ENCODE data around the gene SPRED1.
"Not testable (repeated sequence)": the region's sequence is repeated elsewhere in the genome, so short reads cannot be mapped to it uniquely, and the experiment has no call there.

SPRED1 gene

GRCh38 chr15:38260077-38260476 is 7.4 kb downstream of the SPRED1 start:
- Histone ChIP-seq H3K4me3 (ENCODE audit: low read length in 2 of 2) (no peak overlapping the region), H3K36me3 (ENCODE audit: control insufficient read depth in 2 of 2, insufficient read depth in 2 of 2, low read length in 2 of 2) (no peaks in the 10 kb centered on the region), H3K27ac (ENCODE audit: low read length) (no peak overlapping the region), H3K27me3 (ENCODE audit: control insufficient read depth in 1 of 2, insufficient read depth in 2 of 2, low read length in 2 of 2) (no peaks in the 10 kb centered on the region), H3K9me3 (ENCODE audit: control insufficient read depth in 2 of 2, low read length in 2 of 2) (no peaks in the 10 kb centered on the region), H3K4me1 (ENCODE audit: control insufficient read depth, insufficient read depth, low read length) (no peaks in the 10 kb centered on the region), H3K9ac (ENCODE audit: low read length in 2 of 2) (no peak overlapping the region)

GRCh38 chr15:38263251-38263650 is 10.6 kb downstream of the SPRED1 start:
- no peaks in the 10 kb centered on the region for H3K9me3 ChIP-seq (ENCODE audit: control insufficient read depth in 2 of 2, low read length in 2 of 2)
- H3K27me3 ChIP-seq (ENCODE audit: control insufficient read depth in 1 of 2, insufficient read depth in 2 of 2, low read length in 2 of 2): no peaks in the 10 kb centered on the region
- H3K4me1 ChIP-seq (ENCODE audit: control insufficient read depth, insufficient read depth, low read length): no peaks in the 10 kb centered on the region
- no peaks in the 10 kb centered on the region for H3K36me3 ChIP-seq (ENCODE audit: control insufficient read depth in 2 of 2, insufficient read depth in 2 of 2, low read length in 2 of 2)
- H3K4me3 ChIP-seq (ENCODE audit: low read length in 2 of 2): no peak overlapping the region
- no peak overlapping the region for H3K9ac ChIP-seq (ENCODE audit: low read length in 2 of 2)
- H3K27ac ChIP-seq (ENCODE audit: low read length): no peak overlapping the region

- no peaks in the 10 kb centered on the region for H3K4me1 ChIP-seq (ENCODE audit: control insufficient read depth, insufficient read depth, low read length)
- H3K9me3 ChIP-seq (ENCODE audit: control insufficient read depth in 2 of 2, low read length in 2 of 2): no peaks in the 10 kb centered on the region
- no peaks in the 10 kb centered on the region for H3K36me3 ChIP-seq (ENCODE audit: control insufficient read depth in 2 of 2, insufficient read depth in 2 of 2, low read length in 2 of 2)
Measured at GRCh38 chr15:38263996-38264395, 11.4 kb downstream of the SPRED1 start.

GRCh38 chr15:38266247-38266986 is 13.8 kb downstream of the SPRED1 start:
- no peaks in the 10 kb centered on the region for H3K4me1 ChIP-seq (ENCODE audit: control insufficient read depth, insufficient read depth, low read length)
- no peak overlapping the region for H3K9ac ChIP-seq (ENCODE audit: low read length in 2 of 2)
- no peak overlapping the region for H3K4me3 ChIP-seq (ENCODE audit: low read length in 2 of 2)
- H3K27ac ChIP-seq (ENCODE audit: low read length): no peak overlapping the region
- H3K9me3 ChIP-seq (ENCODE audit: control insufficient read depth in 2 of 2, low read length in 2 of 2): no peaks in the 10 kb centered on the region
- no peaks in the 10 kb centered on the region for H3K27me3 ChIP-seq (ENCODE audit: control insufficient read depth in 1 of 2, insufficient read depth in 2 of 2, low read length in 2 of 2)
- H3K36me3 ChIP-seq (ENCODE audit: control insufficient read depth in 2 of 2, insufficient read depth in 2 of 2, low read length in 2 of 2): no peaks in the 10 kb centered on the region

More at GRCh38 chr15:38263996-38264395, 11.4 kb downstream of the SPRED1 start:
- H3K27me3 ChIP-seq (ENCODE audit: control insufficient read depth in 1 of 2, insufficient read depth in 2 of 2, low read length in 2 of 2): no peaks in the 10 kb centered on the region
- H3K9ac ChIP-seq (ENCODE audit: low read length in 2 of 2): no peak overlapping the region
- H3K27ac ChIP-seq (ENCODE audit: low read length): no peak overlapping the region
- H3K4me3 ChIP-seq (ENCODE audit: low read length in 2 of 2): no peak overlapping the region

- no peaks in the 10 kb centered on the region for H3K36me3 ChIP-seq (ENCODE audit: control insufficient read depth in 2 of 2, insufficient read depth in 2 of 2, low read length in 2 of 2)
- no peak overlapping the region for H3K9ac ChIP-seq (ENCODE audit: low read length in 2 of 2)
- H3K4me3 ChIP-seq (ENCODE audit: low read length in 2 of 2): no peak overlapping the region
- H3K27ac ChIP-seq (ENCODE audit: low read length): no peak overlapping the region
- no peaks in the 10 kb centered on the region for H3K9me3 ChIP-seq (ENCODE audit: control insufficient read depth in 2 of 2, low read length in 2 of 2)
- no peaks in the 10 kb centered on the region for H3K27me3 ChIP-seq (ENCODE audit: control insufficient read depth in 1 of 2, insufficient read depth in 2 of 2, low read length in 2 of 2)
- no peaks in the 10 kb centered on the region for H3K4me1 ChIP-seq (ENCODE audit: control insufficient read depth, insufficient read depth, low read length)
Measured at GRCh38 chr15:38267421-38268022, 14.9 kb downstream of the SPRED1 start.

GRCh38 chr15:38271144-38271543 is 18.5 kb downstream of the SPRED1 start:
- H3K27me3 ChIP-seq (ENCODE audit: control insufficient read depth in 1 of 2, insufficient read depth in 2 of 2, low read length in 2 of 2): no peaks in the 10 kb centered on the region
- H3K4me1 ChIP-seq (ENCODE audit: control insufficient read depth, insufficient read depth, low read length): no peaks in the 10 kb centered on the region

GRCh38 chr15:38271895-38272294 is 19.3 kb downstream of the SPRED1 start:
- Histone ChIP-seq H3K4me3 (ENCODE audit: low read length in 2 of 2) (no peak overlapping the region), H3K36me3 (ENCODE audit: control insufficient read depth in 2 of 2, insufficient read depth in 2 of 2, low read length in 2 of 2) (no peaks in the 10 kb centered on the region), H3K9ac (ENCODE audit: low read length in 2 of 2) (no peak overlapping the region), H3K9me3 (ENCODE audit: control insufficient read depth in 2 of 2, low read length in 2 of 2) (no peaks in the 10 kb centered on the region), H3K27me3 (ENCODE audit: control insufficient read depth in 1 of 2, insufficient read depth in 2 of 2, low read length in 2 of 2) (no peaks in the 10 kb centered on the region), H3K27ac (ENCODE audit: low read length) (no peak overlapping the region), H3K4me1 (ENCODE audit: control insufficient read depth, insufficient read depth, low read length) (no peaks in the 10 kb centered on the region)

More at GRCh38 chr15:38271144-38271543, 18.5 kb downstream of the SPRED1 start:
- Histone ChIP-seq H3K9ac (ENCODE audit: low read length in 2 of 2) (no peak overlapping the region), H3K36me3 (ENCODE audit: control insufficient read depth in 2 of 2, insufficient read depth in 2 of 2, low read length in 2 of 2) (no peaks in the 10 kb centered on the region), H3K9me3 (ENCODE audit: control insufficient read depth in 2 of 2, low read length in 2 of 2) (no peaks in the 10 kb centered on the region), H3K27ac (ENCODE audit: low read length) (no peak overlapping the region), H3K4me3 (ENCODE audit: low read length in 2 of 2) (no peak overlapping the region)

GRCh38 chr15:38272431-38272830 is 19.8 kb downstream of the SPRED1 start:
- not testable (repeated sequence) for H3K9me3 ChIP-seq (ENCODE audit: control insufficient read depth in 2 of 2, low read length in 2 of 2); H3K36me3 ChIP-seq (ENCODE audit: control insufficient read depth in 2 of 2, insufficient read depth in 2 of 2, low read length in 2 of 2); H3K4me3 ChIP-seq (ENCODE audit: low read length in 2 of 2); H3K4me1 ChIP-seq (ENCODE audit: control insufficient read depth, insufficient read depth, low read length); H3K27me3 ChIP-seq (ENCODE audit: control insufficient read depth in 1 of 2, insufficient read depth in 2 of 2, low read length in 2 of 2); H3K9ac ChIP-seq (ENCODE audit: low read length in 2 of 2); H3K27ac ChIP-seq (ENCODE audit: low read length)

- H3K36me3 ChIP-seq (ENCODE audit: control insufficient read depth in 2 of 2, insufficient read depth in 2 of 2, low read length in 2 of 2): no peaks in the 10 kb centered on the region
- H3K4me3 ChIP-seq (ENCODE audit: low read length in 2 of 2): no peak overlapping the region
- no peak overlapping the region for H3K9ac ChIP-seq (ENCODE audit: low read length in 2 of 2)
- no peaks in the 10 kb centered on the region for H3K9me3 ChIP-seq (ENCODE audit: control insufficient read depth in 2 of 2, low read length in 2 of 2)
- no peak overlapping the region for H3K27ac ChIP-seq (ENCODE audit: low read length)
- H3K4me1 ChIP-seq (ENCODE audit: control insufficient read depth, insufficient read depth, low read length): no peaks in the 10 kb centered on the region
- H3K27me3 ChIP-seq (ENCODE audit: control insufficient read depth in 1 of 2, insufficient read depth in 2 of 2, low read length in 2 of 2): no peaks in the 10 kb centered on the region
Measured at GRCh38 chr15:38274135-38274534, 21.5 kb downstream of the SPRED1 start.

GRCh38 chr15:38275959-38276358 is 23.3 kb downstream of the SPRED1 start:
- Histone ChIP-seq H3K4me3 (ENCODE audit: low read length in 2 of 2) (no peak overlapping the region), H3K27ac (ENCODE audit: low read length) (no peak overlapping the region), H3K9ac (ENCODE audit: low read length in 2 of 2) (no peak overlapping the region), H3K27me3 (ENCODE audit: control insufficient read depth in 1 of 2, insufficient read depth in 2 of 2, low read length in 2 of 2) (no peaks in the 10 kb centered on the region), H3K36me3 (ENCODE audit: control insufficient read depth in 2 of 2, insufficient read depth in 2 of 2, low read length in 2 of 2) (no peaks in the 10 kb centered on the region), H3K9me3 (ENCODE audit: control insufficient read depth in 2 of 2, low read length in 2 of 2) (no peaks in the 10 kb centered on the region), H3K4me1 (ENCODE audit: control insufficient read depth, insufficient read depth, low read length) (no peaks in the 10 kb centered on the region)

GRCh38 chr15:38277281-38277680 is 24.6 kb downstream of the SPRED1 start:
- not testable (repeated sequence) for H3K27me3 ChIP-seq (ENCODE audit: control insufficient read depth in 1 of 2, insufficient read depth in 2 of 2, low read length in 2 of 2); H3K9ac ChIP-seq (ENCODE audit: low read length in 2 of 2); H3K9me3 ChIP-seq (ENCODE audit: control insufficient read depth in 2 of 2, low read length in 2 of 2); H3K4me3 ChIP-seq (ENCODE audit: low read length in 2 of 2); H3K36me3 ChIP-seq (ENCODE audit: control insufficient read depth in 2 of 2, insufficient read depth in 2 of 2, low read length in 2 of 2); H3K4me1 ChIP-seq (ENCODE audit: control insufficient read depth, insufficient read depth, low read length); H3K27ac ChIP-seq (ENCODE audit: low read length)

Measured in stomach smooth muscle (tissue), 2 donors.